ENCODE results near the gene EPB41L4B.

Gene EPB41L4B

DNA sequence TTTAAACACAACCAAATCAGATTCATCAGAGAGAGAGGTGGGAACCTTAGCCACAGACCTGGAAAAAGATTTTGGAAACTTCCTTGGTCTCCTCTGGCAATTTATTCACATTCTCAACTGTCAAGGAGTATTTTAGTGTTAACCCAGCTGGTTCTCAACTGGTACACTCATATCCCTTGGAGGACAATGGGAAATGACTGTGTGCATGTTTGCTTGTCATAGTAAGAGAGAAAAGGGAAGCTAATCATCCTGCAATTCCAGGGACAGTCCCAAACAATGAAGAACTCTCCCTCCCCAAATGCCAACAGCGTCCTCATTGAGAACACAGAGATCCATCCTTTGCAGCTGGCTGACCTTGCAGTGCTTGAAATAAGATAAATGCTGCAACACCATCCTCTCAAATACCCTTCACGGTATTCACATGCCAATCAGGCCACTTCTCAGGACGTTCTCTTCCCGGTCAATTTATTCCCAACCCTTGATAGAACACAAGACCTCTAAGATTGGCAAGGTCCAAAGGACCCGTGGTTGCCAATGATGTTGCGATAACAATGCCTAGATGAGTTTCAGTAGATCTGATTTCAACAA lies 75.5 kb downstream of the EPB41L4B start:
- DNase-seq (ENCODE audit: insufficient read length, low spot score) = no peak
- TF ChIP-seq, protein P1, sequence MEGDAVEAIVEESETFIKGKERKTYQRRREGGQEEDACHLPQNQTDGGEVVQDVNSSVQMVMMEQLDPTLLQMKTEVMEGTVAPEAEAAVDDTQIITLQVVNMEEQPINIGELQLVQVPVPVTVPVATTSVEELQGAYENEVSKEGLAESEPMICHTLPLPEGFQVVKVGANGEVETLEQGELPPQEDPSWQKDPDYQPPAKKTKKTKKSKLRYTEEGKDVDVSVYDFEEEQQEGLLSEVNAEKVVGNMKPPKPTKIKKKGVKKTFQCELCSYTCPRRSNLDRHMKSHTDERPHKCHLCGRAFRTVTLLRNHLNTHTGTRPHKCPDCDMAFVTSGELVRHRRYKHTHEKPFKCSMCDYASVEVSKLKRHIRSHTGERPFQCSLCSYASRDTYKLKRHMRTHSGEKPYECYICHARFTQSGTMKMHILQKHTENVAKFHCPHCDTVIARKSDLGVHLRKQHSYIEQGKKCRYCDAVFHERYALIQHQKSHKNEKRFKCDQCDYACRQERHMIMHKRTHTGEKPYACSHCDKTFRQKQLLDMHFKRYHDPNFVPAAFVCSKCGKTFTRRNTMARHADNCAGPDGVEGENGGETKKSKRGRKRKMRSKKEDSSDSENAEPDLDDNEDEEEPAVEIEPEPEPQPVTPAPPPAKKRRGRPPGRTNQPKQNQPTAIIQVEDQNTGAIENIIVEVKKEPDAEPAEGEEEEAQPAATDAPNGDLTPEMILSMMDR (IDR thresholded peaks at IDR 0.05; ENCODE audit: insufficient read depth, missing control alignments) = no peak
- FAIRE-seq = no peak

DNA sequence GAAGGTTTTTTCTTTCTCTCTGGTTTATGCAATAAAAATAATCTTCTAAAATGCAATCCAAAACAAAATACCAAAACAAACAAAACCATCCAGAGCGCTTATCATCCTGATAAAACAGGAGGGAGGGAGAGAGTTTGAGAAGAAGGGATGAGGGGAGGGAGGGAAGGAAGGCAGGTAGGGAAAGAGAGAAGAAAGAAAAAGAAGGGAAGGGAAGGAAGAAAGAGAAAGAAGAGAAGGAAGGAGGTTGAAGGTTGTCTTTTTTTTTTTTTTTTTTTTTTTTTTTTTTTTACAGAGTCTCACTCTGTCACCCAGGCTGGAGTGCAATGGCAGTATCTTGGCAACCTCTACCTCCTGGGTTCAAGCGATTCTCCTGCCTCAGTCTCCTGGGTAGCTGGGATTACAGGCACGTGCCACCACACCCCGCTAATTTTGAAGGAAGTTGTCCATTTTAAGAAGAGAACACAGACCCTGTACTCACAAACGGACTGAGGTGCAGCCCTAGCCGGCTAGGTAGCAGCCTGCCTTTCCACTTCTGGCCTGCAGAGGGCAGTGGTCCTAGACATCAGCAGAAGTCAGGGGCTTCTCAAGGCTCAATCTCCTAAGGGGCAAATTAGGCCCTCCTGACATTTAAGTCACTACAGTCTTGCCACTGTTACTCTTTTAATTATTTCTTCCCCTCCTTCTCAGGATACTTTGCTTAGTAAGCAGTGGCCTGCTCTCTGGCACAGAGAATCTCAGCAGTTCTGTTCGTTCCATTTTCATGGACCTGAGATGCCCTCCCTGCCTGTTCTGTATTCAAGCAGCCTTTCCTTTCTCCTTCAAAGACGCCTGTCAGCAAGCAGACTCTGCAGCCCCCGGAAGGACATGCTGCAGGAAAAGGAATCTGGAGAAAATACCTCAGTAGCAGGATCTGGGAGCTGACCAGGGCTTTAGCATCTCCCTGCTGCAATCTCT lies 76.4 kb downstream of the EPB41L4B start:
- DNase-seq (ENCODE audit: insufficient read length, low spot score) = peak; percentile 40
- FAIRE-seq = no peak
- TF ChIP-seq, protein P1 (IDR thresholded peaks at IDR 0.05; ENCODE audit: insufficient read depth, missing control alignments) = peak; percentile 78

DNA sequence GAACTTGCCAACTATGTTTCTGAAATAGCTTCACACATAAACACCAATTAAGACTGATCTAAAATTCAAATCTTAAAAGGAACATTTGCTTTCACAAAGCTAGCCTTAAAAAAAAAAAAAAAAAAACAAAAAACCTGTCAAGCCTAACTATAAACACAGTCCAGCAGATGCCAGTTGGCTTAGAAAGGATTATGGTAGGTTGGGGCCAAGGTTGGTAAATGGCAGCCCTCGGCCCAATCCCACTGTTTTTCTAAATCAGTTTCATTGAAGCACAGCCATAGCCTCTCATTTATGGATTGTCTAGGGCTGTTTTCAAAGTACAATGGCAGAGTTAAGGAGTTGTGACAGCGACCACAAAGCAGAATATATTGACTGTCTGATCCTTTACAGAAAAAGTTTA lies 78.1 kb downstream of the EPB41L4B start:
- FAIRE-seq (no peak), DNase-seq (ENCODE audit: insufficient read length, low spot score) (no peak)
- TF ChIP-seq, protein P1 (IDR thresholded peaks at IDR 0.05; ENCODE audit: insufficient read depth, missing control alignments) = no peak

DNA sequence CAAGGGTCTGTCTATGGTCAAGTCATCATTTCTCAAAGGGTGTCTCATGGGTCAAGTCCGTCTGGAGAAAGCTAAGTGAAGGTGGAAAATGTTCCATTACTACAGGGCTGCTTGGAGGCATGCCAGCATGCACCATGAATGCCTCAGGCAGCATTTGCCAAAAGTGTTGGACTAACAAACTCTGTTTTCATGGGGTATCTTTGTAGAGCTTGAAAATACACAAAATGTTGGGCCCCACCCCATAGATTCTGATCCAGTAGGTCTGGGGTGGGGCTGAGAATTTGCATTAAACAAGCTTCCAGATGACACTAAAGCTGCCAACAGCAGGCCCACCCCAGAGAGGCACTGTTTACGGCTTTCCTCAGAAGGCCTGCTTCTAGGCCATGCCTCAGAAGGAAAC lies 78.8 kb downstream of the EPB41L4B start:
- no peak for FAIRE-seq
- TF ChIP-seq, protein P1 (IDR thresholded peaks at IDR 0.05; ENCODE audit: insufficient read depth, missing control alignments) = no peak
- DNase-seq (ENCODE audit: insufficient read length, low spot score) = no peak

DNA sequence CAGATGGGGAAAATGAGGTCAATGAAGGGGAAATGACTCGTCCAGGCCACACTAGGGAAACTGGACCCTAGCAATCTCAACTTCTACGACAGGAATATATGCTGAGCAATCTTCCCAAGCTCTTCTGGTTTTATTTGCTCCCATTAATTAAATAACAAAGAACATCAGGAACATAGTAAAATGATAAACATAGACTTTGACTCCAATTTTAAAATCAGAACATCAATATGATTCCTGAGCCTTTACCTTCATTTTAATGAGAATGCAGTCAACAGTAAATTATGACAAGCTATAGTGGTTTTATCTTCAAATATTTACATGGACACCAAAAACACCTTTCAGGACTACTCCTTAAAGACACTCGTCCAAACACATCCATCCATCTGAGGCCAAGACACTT lies 79.7 kb downstream of the EPB41L4B start:
- DNase-seq (ENCODE audit: insufficient read length, low spot score) (no peak), FAIRE-seq (no peak)
- TF ChIP-seq, protein P1 (IDR thresholded peaks at IDR 0.05; ENCODE audit: insufficient read depth, missing control alignments) = no peak

DNA sequence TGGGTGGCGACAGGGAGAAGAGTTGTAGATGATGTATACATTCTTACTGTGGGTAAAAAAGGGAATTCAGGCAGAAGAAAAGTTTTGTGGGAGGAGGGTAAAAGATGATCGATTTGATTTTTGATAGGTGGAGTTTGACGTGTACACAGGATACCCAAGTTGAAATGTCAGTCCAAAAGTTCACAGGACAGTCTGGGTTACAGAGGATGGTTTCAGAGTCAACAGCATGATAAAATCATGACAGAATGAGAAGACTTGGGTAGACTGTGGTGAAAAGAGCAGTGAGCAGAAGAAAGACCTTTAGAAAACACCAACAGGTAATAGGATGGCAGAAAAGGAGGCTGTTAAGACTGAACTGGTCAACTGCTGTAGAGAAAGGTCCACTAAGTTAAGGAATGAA lies 81.6 kb downstream of the EPB41L4B start:
- no peak for FAIRE-seq

More for the DNA sequence above, 81.6 kb downstream of the EPB41L4B start:
- TF ChIP-seq, protein P1 (IDR thresholded peaks at IDR 0.05; ENCODE audit: insufficient read depth, missing control alignments) = no peak
- no peak for DNase-seq (ENCODE audit: insufficient read length, low spot score)
